Activated CD4-positive, alpha-beta memory T cell treated with anti-CD3 and anti-CD28 coated beads for 36 hours (primary cell): ENCODE results near the gene SFXN1. TPM values are rescaled to one million over a fixed set of nuclear protein-coding genes. Genes with fewer than 3 reads are reported as not detected.

Experiments used
- CTCF ChIA-PET: fragments of 350-600 bp; sonication (Branson Sonifier 250); formaldehyde crosslinking; loops from one replicate; lab custom pipeline; 2021; ENCODE audit warnings: antibody characterized with exemption, inconsistent platforms; lab: Charles Lee
- POLR2A ChIA-PET: fragments of 350-600 bp; sonication (Branson Sonifier 250); formaldehyde crosslinking; loops from one replicate; lab custom pipeline; 2021; ENCODE audit warnings: antibody characterized with exemption; lab: Charles Lee
- DNase-seq: peaks from one replicate; pipeline ENCODE4 v3.0.0-alpha.2; 2020
- H3K27ac Mint-ChIP-seq: one replicate; pipeline ENCODE4 v1.8.0; 2021; ENCODE audit warnings: mixed read lengths
- H3K27me3 Mint-ChIP-seq: one replicate; pipeline ENCODE4 v1.8.0; 2021; ENCODE audit warnings: mixed read lengths
- H3K36me3 Mint-ChIP-seq: one replicate; pipeline ENCODE4 v1.8.0; 2021; ENCODE audit warnings: mixed read lengths
- H3K4me1 Mint-ChIP-seq: one replicate; pipeline ENCODE4 v1.8.0; 2021; ENCODE audit warnings: low read depth, mixed read lengths
- H3K4me3 Mint-ChIP-seq: one replicate; pipeline ENCODE4 v1.8.0; 2021; ENCODE audit warnings: mild to moderate bottlenecking, mixed read lengths
- H3K9me3 Mint-ChIP-seq: one replicate; pipeline ENCODE4 v1.8.0; 2021; ENCODE audit warnings: mixed read lengths
- intact Hi-C: fragments of 100-400 bp; cut with micrococcal nuclease; formaldehyde crosslinking; loops from one replicate; pipeline ENCODE4 v1.15.1; 2023
- total RNA-seq, 2 experiments: library from RNA; stranded (reverse); gene quantifications; one replicate each; pipeline ENCODE4 v1.2.3, GENCODE V29; 2021

SFXN1 gene
- total RNA-seq, 2 experiments from 2014 or later = 298 to 300 TPM

- Mint-ChIP-seq H3K27me3 (no peaks in the 10 kb centered on the region), H3K36me3 (no peaks in the 10 kb centered on the region), H3K4me3 (no peak overlapping the region), H3K4me1 (peaks cover 17% of the 10 kb centered on the region), H3K9me3 (no peaks in the 10 kb centered on the region), H3K27ac (no peak overlapping the region)
- intact Hi-C loops = no loop called here
- ChIA-PET CTCF (interaction anchor here (1.1 to 2.6 kb wide), 3 partner anchors 178 to 188 kb away, joined by 3 to 7 read pairs (median 5); no protein-coding TSS in a partner anchor), POLR2A (no interaction called here)
- DNase-seq = no peak
These were observed 62.9 kb downstream of the SFXN1 start for GRCh38 chr5:175541264-175541663.

- DNase-seq = peak; percentile 59
- H3K4me3 Mint-ChIP-seq = no peak overlapping the region
- intact Hi-C loops = no loop called here
- H3K27ac Mint-ChIP-seq = peak overlapping the region; percentile 3
- H3K9me3 Mint-ChIP-seq = no peaks in the 10 kb centered on the region
- ChIA-PET POLR2A (interaction anchor here (1.0 kb wide), 1 partner anchor 37 kb away, joined by 3 read pairs; no protein-coding TSS in a partner anchor), CTCF (interaction anchor here (1.3 to 1.8 kb wide), 3 partner anchors 8 to 177 kb away, joined by 4 to 9 read pairs (median 5); no protein-coding TSS in a partner anchor)
- peaks cover 17% of the 10 kb centered on the region for H3K4me1 Mint-ChIP-seq
- H3K36me3 Mint-ChIP-seq = no peaks in the 10 kb centered on the region
- peaks cover 5% of the 10 kb centered on the region for H3K27me3 Mint-ChIP-seq
These were observed 64.0 kb downstream of the SFXN1 start for GRCh38 chr5:175542232-175542965.

- H3K36me3 Mint-ChIP-seq = no peaks in the 10 kb centered on the region
- H3K27me3 Mint-ChIP-seq = peaks cover 6% of the 10 kb centered on the region
- no peak overlapping the region for H3K4me3 Mint-ChIP-seq
- no peak for DNase-seq
- H3K27ac Mint-ChIP-seq = no peak overlapping the region
- peaks cover 17% of the 10 kb centered on the region for H3K4me1 Mint-ChIP-seq
- ChIA-PET CTCF (interaction anchor here (1.6 to 1.8 kb wide), 2 partner anchors 9 to 154 kb away, joined by 4 to 9 read pairs; no protein-coding TSS in a partner anchor), POLR2A (interaction anchor here (1.0 kb wide), 1 partner anchor 37 kb away, joined by 3 read pairs; no protein-coding TSS in a partner anchor)
- intact Hi-C loops = no loop called here
- H3K9me3 Mint-ChIP-seq = no peaks in the 10 kb centered on the region
These were observed 64.5 kb downstream of the SFXN1 start for GRCh38 chr5:175542966-175543235.

GRCh38 chr5:175544108-175544511 is 65.8 kb downstream of the SFXN1 start:
- Mint-ChIP-seq H3K27ac (no peak overlapping the region), H3K4me3 (no peak overlapping the region), H3K36me3 (no peaks in the 10 kb centered on the region), H3K27me3 (peaks cover 14% of the 10 kb centered on the region), H3K9me3 (no peaks in the 10 kb centered on the region), H3K4me1 (peaks cover 16% of the 10 kb centered on the region)
- DNase-seq = no peak
- CTCF ChIA-PET = interaction anchor here (0.9 kb wide), 1 partner anchor 10 kb away, joined by 4 read pairs; no protein-coding TSS in a partner anchor
- intact Hi-C loops = no loop called here
- POLR2A ChIA-PET = no interaction called here

- no peaks in the 10 kb centered on the region for H3K9me3 Mint-ChIP-seq
- ChIA-PET CTCF (interaction anchor here (0.9 to 2.0 kb wide), 2 partner anchors 10 to 11 kb away, joined by 4 to 10 read pairs; no protein-coding TSS in a partner anchor), POLR2A (no interaction called here)
- intact Hi-C loops = no loop called here
- no peak overlapping the region for H3K27ac Mint-ChIP-seq
- H3K4me3 Mint-ChIP-seq = no peak overlapping the region
- peaks cover 14% of the 10 kb centered on the region for H3K27me3 Mint-ChIP-seq
- H3K4me1 Mint-ChIP-seq = peaks cover 16% of the 10 kb centered on the region
- H3K36me3 Mint-ChIP-seq = no peaks in the 10 kb centered on the region
- DNase-seq = no peak
These were observed 66.2 kb downstream of the SFXN1 start for GRCh38 chr5:175544586-175544985.

GRCh38 chr5:175547842-175548241 is 69.5 kb downstream of the SFXN1 start:
- no peak overlapping the region for H3K27ac Mint-ChIP-seq
- no peaks in the 10 kb centered on the region for H3K36me3 Mint-ChIP-seq
- POLR2A ChIA-PET = no interaction called here
- no peak for DNase-seq
- no peak overlapping the region for H3K4me3 Mint-ChIP-seq
- peaks cover 4% of the 10 kb centered on the region for H3K4me1 Mint-ChIP-seq
- CTCF ChIA-PET = interaction anchor here (1.2 to 1.3 kb wide), 2 partner anchors 13 to 19 kb away, joined by 3 to 5 read pairs; no protein-coding TSS in a partner anchor
- H3K27me3 Mint-ChIP-seq = peaks cover 26% of the 10 kb centered on the region
- no peaks in the 10 kb centered on the region for H3K9me3 Mint-ChIP-seq
- intact Hi-C loops = no loop called here

GRCh38 chr5:175548626-175549311 is 70.4 kb downstream of the SFXN1 start:
- Mint-ChIP-seq H3K4me3 (no peak overlapping the region), H3K36me3 (no peaks in the 10 kb centered on the region), H3K4me1 (peaks cover 4% of the 10 kb centered on the region), H3K27me3 (peaks cover 28% of the 10 kb centered on the region), H3K9me3 (no peaks in the 10 kb centered on the region), H3K27ac (no peak overlapping the region)
- DNase-seq = no peak
- CTCF ChIA-PET = interaction anchor here (1.0 to 2.4 kb wide), 2 partner anchors 15 to 149 kb away, joined by 4 to 7 read pairs; no protein-coding TSS in a partner anchor
- intact Hi-C loops = no loop called here
- POLR2A ChIA-PET = no interaction called here

- Mint-ChIP-seq H3K4me3 (no peak overlapping the region), H3K4me1 (peaks cover 4% of the 10 kb centered on the region), H3K27me3 (peaks cover 34% of the 10 kb centered on the region), H3K27ac (no peak overlapping the region), H3K9me3 (no peaks in the 10 kb centered on the region), H3K36me3 (no peaks in the 10 kb centered on the region)
- ChIA-PET CTCF (interaction anchor here (0.6 to 2.4 kb wide), 2 partner anchors 16 to 183 kb away, joined by 3 to 7 read pairs; no protein-coding TSS in a partner anchor), POLR2A (no interaction called here)
- intact Hi-C loops = no loop called here
- DNase-seq = no peak
These were observed 71.9 kb downstream of the SFXN1 start for GRCh38 chr5:175550055-175550805.

GRCh38 chr5:175551266-175551665 is 72.9 kb downstream of the SFXN1 start:
- peaks cover 34% of the 10 kb centered on the region for H3K27me3 Mint-ChIP-seq
- no peak for DNase-seq
- H3K9me3 Mint-ChIP-seq = no peaks in the 10 kb centered on the region
- H3K36me3 Mint-ChIP-seq = no peaks in the 10 kb centered on the region
- no peak overlapping the region for H3K4me3 Mint-ChIP-seq
- ChIA-PET CTCF (interaction anchor here (0.8 kb wide), 1 partner anchor 17 kb away, joined by 3 read pairs; no protein-coding TSS in a partner anchor), POLR2A (no interaction called here)
- no peak overlapping the region for H3K27ac Mint-ChIP-seq
- H3K4me1 Mint-ChIP-seq = peaks cover 4% of the 10 kb centered on the region
- intact Hi-C loops = no loop called here

GRCh38 chr5:175554296-175554695 is 75.9 kb downstream of the SFXN1 start:
- Mint-ChIP-seq H3K9me3 (no peaks in the 10 kb centered on the region), H3K27me3 (peaks cover 21% of the 10 kb centered on the region), H3K4me3 (no peak overlapping the region), H3K27ac (no peak overlapping the region), H3K4me1 (no peaks in the 10 kb centered on the region), H3K36me3 (no peaks in the 10 kb centered on the region)
- intact Hi-C loops = no loop called here
- DNase-seq = no peak
- ChIA-PET CTCF (interaction anchor here (0.6 to 1.7 kb wide), 2 partner anchors 20 to 93 kb away, joined by 3 to 6 read pairs; no protein-coding TSS in a partner anchor), POLR2A (no interaction called here)

GRCh38 chr5:175555168-175555785 is 76.9 kb downstream of the SFXN1 start:
- H3K9me3 Mint-ChIP-seq = no peaks in the 10 kb centered on the region
- CTCF ChIA-PET = interaction anchor here (1.7 kb wide), 1 partner anchor 21 kb away, joined by 6 read pairs; no protein-coding TSS in a partner anchor
- H3K27ac Mint-ChIP-seq = no peak overlapping the region
- intact Hi-C loops = no loop called here
- POLR2A ChIA-PET = interaction anchor here (0.6 kb wide), 1 partner anchor 31 kb away, joined by 3 read pairs; no protein-coding TSS in a partner anchor
- DNase-seq = no peak
- peaks cover 19% of the 10 kb centered on the region for H3K27me3 Mint-ChIP-seq
- H3K36me3 Mint-ChIP-seq = no peaks in the 10 kb centered on the region
- peaks cover 3% of the 10 kb centered on the region for H3K4me1 Mint-ChIP-seq
- no peak overlapping the region for H3K4me3 Mint-ChIP-seq
